ENCODE results near the gene CCNY. TPM values are rescaled to one million over a fixed set of nuclear protein-coding genes. Genes with fewer than 3 reads are reported as not detected.

Gene CCNY
- total RNA-seq, 6 experiments from 2014 or later, result 22.4 to 49.2 (median 41.4) TPM

DNA sequence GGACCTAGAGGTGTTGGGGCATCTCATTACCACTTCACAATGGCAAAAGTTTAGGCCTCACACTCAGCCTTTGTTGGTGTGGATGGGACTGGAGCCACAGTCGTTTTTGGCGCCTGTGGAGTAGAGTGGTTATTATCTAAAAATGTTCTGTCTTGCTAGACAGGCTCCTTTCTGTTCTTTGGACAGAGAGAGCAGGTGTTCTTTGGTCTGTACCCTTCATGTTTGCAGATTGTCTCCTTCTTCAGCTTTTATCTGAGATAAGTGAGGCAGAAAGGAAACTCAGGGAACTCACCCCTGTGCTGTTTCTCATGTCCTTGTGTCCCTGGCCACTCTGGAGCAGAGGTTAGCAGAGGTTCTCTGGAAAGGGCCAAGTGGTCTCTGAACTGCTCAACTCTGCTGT lies 103.7 kb downstream of the CCNY start:
- intact Hi-C loops (cut with DNase I), result no loop called here
- Histone ChIP-seq H3K9me3 (peaks cover 0 to 13% (median 0%) of the 10 kb centered on the region in 4 donors), H3K27ac (no peak overlapping the region), H3K4me3 (no peak overlapping the region), H3K27me3 (no peaks in the 10 kb centered on the region), H3K36me3 (no peaks in the 10 kb centered on the region), H3K4me1 (no peaks in the 10 kb centered on the region)
- TF ChIP-seq, protein P1, sequence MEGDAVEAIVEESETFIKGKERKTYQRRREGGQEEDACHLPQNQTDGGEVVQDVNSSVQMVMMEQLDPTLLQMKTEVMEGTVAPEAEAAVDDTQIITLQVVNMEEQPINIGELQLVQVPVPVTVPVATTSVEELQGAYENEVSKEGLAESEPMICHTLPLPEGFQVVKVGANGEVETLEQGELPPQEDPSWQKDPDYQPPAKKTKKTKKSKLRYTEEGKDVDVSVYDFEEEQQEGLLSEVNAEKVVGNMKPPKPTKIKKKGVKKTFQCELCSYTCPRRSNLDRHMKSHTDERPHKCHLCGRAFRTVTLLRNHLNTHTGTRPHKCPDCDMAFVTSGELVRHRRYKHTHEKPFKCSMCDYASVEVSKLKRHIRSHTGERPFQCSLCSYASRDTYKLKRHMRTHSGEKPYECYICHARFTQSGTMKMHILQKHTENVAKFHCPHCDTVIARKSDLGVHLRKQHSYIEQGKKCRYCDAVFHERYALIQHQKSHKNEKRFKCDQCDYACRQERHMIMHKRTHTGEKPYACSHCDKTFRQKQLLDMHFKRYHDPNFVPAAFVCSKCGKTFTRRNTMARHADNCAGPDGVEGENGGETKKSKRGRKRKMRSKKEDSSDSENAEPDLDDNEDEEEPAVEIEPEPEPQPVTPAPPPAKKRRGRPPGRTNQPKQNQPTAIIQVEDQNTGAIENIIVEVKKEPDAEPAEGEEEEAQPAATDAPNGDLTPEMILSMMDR (IDR thresholded peaks at IDR 0.05), result no peak
- TF ChIP-seq POLR2A (IDR thresholded peaks at IDR 0.05), result no peak
- no peak for DNase-seq
- ATAC-seq, result peak in 1 of 4 donors; percentile 10
- WGBS (ENCODE audit: insufficient coverage, low coverage, low lambda C conversion rate, missing lambda C conversion rate), result 100% methylated on average over 1 of the region's 2 CpGs

DNA sequence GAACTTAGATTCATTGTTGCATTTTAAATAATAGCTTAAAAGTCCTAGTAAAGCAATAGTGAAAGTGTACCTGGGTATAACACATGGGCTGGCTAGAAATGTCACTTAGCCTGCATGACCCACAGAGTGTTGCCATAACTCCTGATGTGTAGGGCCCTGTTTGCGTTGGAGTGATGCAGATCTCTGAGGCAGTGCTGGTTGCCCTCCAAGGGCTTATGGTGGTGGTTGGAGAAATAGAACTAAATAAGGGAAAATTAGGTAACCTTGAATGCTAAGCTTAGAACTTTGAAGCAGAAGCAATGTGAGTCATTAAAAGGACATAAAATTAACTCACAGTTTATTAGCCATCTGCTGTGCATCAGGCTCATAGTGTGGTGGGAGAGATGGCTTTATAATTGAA lies 105.7 kb downstream of the CCNY start:
- ATAC-seq (no peak), DNase-seq (no peak)
- H3K4me3 ChIP-seq, result no peak overlapping the region
- H3K27me3 ChIP-seq, result no peaks in the 10 kb centered on the region
- no peak for TF ChIP-seq POLR2A (IDR thresholded peaks at IDR 0.05)
- TF ChIP-seq, protein P1 (IDR thresholded peaks at IDR 0.05), result no peak
- peaks cover 0 to 13% (median 0%) of the 10 kb centered on the region in 4 donors for H3K9me3 ChIP-seq
- no peaks in the 10 kb centered on the region for H3K36me3 ChIP-seq
- 92% methylated on average over 1 of the region's 1 CpG for WGBS (ENCODE audit: insufficient coverage, low coverage, low lambda C conversion rate, missing lambda C conversion rate)
- peaks cover 0 to 7% (median 2%) of the 10 kb centered on the region in 4 donors for H3K4me1 ChIP-seq
- H3K27ac ChIP-seq, result no peak overlapping the region
- intact Hi-C loops (cut with DNase I), result no loop called here

DNA sequence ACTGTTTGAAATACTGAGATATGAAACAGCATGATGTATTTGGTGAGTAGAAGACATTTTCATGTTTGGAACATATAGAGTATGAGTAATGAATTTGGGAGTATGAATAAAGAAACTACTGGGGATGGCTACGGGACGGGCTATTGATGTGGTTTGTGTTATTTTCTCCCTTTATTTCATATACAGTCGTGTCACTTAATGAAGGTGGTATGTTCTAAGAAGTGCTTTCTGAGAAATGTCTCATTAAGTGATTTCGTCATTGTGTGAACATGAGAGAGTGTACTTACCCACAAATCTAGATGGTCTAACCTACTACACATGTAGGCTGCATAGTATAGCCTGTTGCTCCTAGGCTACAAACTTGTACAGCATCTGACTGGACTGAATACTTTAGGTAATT lies 106.3 kb downstream of the CCNY start:
- TF ChIP-seq, protein P1 (IDR thresholded peaks at IDR 0.05), result no peak
- TF ChIP-seq POLR2A (IDR thresholded peaks at IDR 0.05), result no peak
- ATAC-seq (no peak), DNase-seq (no peak)
- Histone ChIP-seq H3K4me3 (no peak overlapping the region), H3K27ac (no peak overlapping the region), H3K9me3 (peaks cover 0 to 13% (median 0%) of the 10 kb centered on the region in 4 donors), H3K36me3 (no peaks in the 10 kb centered on the region), H3K4me1 (peaks cover 0 to 12% (median 5%) of the 10 kb centered on the region in 4 donors), H3K27me3 (no peaks in the 10 kb centered on the region)
- WGBS (ENCODE audit: insufficient coverage, low coverage, low lambda C conversion rate, missing lambda C conversion rate), result 90% methylated on average over 4 of the region's 4 CpGs
- intact Hi-C loops (cut with DNase I), result no loop called here

GRCh38 chr10:35443858-35444257 lies 107.5 kb downstream of the CCNY start:
- Histone ChIP-seq H3K9me3 (peaks cover 0 to 13% (median 0%) of the 10 kb centered on the region in 4 donors), H3K27ac (no peak overlapping the region), H3K36me3 (no peaks in the 10 kb centered on the region), H3K4me3 (no peak overlapping the region), H3K4me1 (peaks cover 0 to 24% (median 12%) of the 10 kb centered on the region in 4 donors), H3K27me3 (no peaks in the 10 kb centered on the region)
- ATAC-seq, result no peak
- 91% methylated on average over 3 of the region's 3 CpGs for WGBS (ENCODE audit: insufficient coverage, low coverage, low lambda C conversion rate, missing lambda C conversion rate)
- intact Hi-C loops (cut with DNase I), result no loop called here
- TF ChIP-seq, protein P1 (IDR thresholded peaks at IDR 0.05), result no peak
- TF ChIP-seq POLR2A (IDR thresholded peaks at IDR 0.05), result no peak
- DNase-seq, result no peak
